ENCODE measurements around the gene WDR86.

Gene WDR86

GRCh38 chr7:151406051-151406875 lies 3.6 kb downstream of the WDR86 start:
- TF ChIP-seq BACH2 (CRISPR knock-in tag; IDR thresholded peaks at IDR 0.05; ENCODE audit: borderline replicate concordance) (no peak), ZFP30 (CRISPR knock-in tag; IDR thresholded peaks at IDR 0.05) (no peak), ESRRG (CRISPR knock-in tag; IDR thresholded peaks at IDR 0.05) (0 out of 2 replicates have a peak, but pooled peaks have one; percentile 28), ZNF70 (CRISPR knock-in tag; IDR thresholded peaks at IDR 0.05) (no peak), ZNF8 (CRISPR knock-in tag; IDR thresholded peaks at IDR 0.05) (no peak), CSDC2 (CRISPR knock-in tag; IDR thresholded peaks at IDR 0.05) (0 out of 2 replicates have a peak, but pooled peaks have one; percentile 20), CREB5 (CRISPR knock-in tag; IDR thresholded peaks at IDR 0.05; ENCODE audit: low read depth) (no peak), RARB (CRISPR knock-in tag; IDR thresholded peaks at IDR 0.05) (no peak)
- TF ChIP-seq, protein P1, sequence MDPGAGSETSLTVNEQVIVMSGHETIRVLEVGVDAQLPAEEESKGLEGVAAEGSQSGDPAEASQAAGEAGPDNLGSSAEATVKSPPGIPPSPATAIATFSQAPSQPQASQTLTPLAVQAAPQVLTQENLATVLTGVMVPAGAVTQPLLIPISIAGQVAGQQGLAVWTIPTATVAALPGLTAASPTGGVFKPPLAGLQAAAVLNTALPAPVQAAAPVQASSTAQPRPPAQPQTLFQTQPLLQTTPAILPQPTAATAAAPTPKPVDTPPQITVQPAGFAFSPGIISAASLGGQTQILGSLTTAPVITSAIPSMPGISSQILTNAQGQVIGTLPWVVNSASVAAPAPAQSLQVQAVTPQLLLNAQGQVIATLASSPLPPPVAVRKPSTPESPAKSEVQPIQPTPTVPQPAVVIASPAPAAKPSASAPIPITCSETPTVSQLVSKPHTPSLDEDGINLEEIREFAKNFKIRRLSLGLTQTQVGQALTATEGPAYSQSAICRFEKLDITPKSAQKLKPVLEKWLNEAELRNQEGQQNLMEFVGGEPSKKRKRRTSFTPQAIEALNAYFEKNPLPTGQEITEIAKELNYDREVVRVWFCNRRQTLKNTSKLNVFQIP (CRISPR knock-in tag; IDR thresholded peaks at IDR 0.05; ENCODE audit: borderline replicate concordance, low read depth) = no peak
- TF ChIP-seq, protein P2, sequence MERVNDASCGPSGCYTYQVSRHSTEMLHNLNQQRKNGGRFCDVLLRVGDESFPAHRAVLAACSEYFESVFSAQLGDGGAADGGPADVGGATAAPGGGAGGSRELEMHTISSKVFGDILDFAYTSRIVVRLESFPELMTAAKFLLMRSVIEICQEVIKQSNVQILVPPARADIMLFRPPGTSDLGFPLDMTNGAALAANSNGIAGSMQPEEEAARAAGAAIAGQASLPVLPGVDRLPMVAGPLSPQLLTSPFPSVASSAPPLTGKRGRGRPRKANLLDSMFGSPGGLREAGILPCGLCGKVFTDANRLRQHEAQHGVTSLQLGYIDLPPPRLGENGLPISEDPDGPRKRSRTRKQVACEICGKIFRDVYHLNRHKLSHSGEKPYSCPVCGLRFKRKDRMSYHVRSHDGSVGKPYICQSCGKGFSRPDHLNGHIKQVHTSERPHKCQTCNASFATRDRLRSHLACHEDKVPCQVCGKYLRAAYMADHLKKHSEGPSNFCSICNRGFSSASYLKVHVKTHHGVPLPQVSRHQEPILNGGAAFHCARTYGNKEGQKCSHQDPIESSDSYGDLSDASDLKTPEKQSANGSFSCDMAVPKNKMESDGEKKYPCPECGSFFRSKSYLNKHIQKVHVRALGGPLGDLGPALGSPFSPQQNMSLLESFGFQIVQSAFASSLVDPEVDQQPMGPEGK (CRISPR knock-in tag; IDR thresholded peaks at IDR 0.05; ENCODE audit: borderline replicate concordance) = no peak

DNA sequence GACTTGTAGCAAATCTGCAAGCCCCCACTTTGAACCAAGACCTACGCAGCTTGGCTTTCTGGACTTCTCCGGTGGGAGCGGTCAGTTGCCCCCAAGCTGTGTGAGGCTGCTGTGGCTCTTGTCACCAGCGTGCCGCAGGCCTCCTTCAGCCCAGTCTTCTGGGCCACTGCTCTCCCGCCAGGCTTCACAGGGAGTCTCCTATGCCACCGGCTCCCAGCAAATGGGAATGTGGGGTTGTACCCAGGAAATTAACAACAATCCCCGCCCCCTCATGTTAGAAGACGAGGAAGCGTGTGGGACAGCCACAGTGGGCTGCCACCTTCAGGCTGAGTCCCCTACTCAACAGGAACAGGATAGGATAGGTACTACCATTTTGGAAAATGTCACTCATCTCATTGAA lies 4.2 kb downstream of the WDR86 start:
- TF ChIP-seq RARB (CRISPR knock-in tag; IDR thresholded peaks at IDR 0.05) = no peak
- TF ChIP-seq, protein P1 (CRISPR knock-in tag; IDR thresholded peaks at IDR 0.05; ENCODE audit: borderline replicate concordance, low read depth) = no peak
- TF ChIP-seq TOX (CRISPR knock-in tag; IDR thresholded peaks at IDR 0.05; ENCODE audit: borderline replicate concordance) = no peak
- no peak for TF ChIP-seq CSRNP3 (CRISPR knock-in tag; IDR thresholded peaks at IDR 0.05)
- no peak for TF ChIP-seq ZNF70 (CRISPR knock-in tag; IDR thresholded peaks at IDR 0.05)
- TF ChIP-seq ZFP3 (CRISPR knock-in tag; IDR thresholded peaks at IDR 0.05) = no peak
- TF ChIP-seq CSDC2 (CRISPR knock-in tag; IDR thresholded peaks at IDR 0.05) = no peak
- no peak for TF ChIP-seq PPARA (CRISPR knock-in tag; IDR thresholded peaks at IDR 0.05; ENCODE audit: borderline replicate concordance)
- TF ChIP-seq, protein P2 (CRISPR knock-in tag; IDR thresholded peaks at IDR 0.05; ENCODE audit: borderline replicate concordance) = no peak
- no peak for TF ChIP-seq ZC3H10 (CRISPR knock-in tag; IDR thresholded peaks at IDR 0.05)
- no peak for TF ChIP-seq TCF4 (CRISPR knock-in tag; IDR thresholded peaks at IDR 0.05; ENCODE audit: borderline replicate concordance)
- no peak for TF ChIP-seq ARNTL (CRISPR knock-in tag; IDR thresholded peaks at IDR 0.05; ENCODE audit: borderline replicate concordance, low read depth)
- TF ChIP-seq BACH2 (CRISPR knock-in tag; IDR thresholded peaks at IDR 0.05; ENCODE audit: borderline replicate concordance) = no peak
- TF ChIP-seq, protein P3, sequence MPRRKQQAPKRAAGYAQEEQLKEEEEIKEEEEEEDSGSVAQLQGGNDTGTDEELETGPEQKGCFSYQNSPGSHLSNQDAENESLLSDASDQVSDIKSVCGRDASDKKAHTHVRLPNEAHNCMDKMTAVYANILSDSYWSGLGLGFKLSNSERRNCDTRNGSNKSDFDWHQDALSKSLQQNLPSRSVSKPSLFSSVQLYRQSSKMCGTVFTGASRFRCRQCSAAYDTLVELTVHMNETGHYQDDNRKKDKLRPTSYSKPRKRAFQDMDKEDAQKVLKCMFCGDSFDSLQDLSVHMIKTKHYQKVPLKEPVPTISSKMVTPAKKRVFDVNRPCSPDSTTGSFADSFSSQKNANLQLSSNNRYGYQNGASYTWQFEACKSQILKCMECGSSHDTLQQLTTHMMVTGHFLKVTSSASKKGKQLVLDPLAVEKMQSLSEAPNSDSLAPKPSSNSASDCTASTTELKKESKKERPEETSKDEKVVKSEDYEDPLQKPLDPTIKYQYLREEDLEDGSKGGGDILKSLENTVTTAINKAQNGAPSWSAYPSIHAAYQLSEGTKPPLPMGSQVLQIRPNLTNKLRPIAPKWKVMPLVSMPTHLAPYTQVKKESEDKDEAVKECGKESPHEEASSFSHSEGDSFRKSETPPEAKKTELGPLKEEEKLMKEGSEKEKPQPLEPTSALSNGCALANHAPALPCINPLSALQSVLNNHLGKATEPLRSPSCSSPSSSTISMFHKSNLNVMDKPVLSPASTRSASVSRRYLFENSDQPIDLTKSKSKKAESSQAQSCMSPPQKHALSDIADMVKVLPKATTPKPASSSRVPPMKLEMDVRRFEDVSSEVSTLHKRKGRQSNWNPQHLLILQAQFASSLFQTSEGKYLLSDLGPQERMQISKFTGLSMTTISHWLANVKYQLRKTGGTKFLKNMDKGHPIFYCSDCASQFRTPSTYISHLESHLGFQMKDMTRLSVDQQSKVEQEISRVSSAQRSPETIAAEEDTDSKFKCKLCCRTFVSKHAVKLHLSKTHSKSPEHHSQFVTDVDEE (CRISPR knock-in tag; IDR thresholded peaks at IDR 0.05) = no peak
- no peak for ATAC-seq

More at GRCh38 chr7:151406051-151406875, 3.6 kb downstream of the WDR86 start:
- no peak for ATAC-seq

Data from SK-N-SH treated with all-trans-retinoic acid at 6 μM for 48 hours (cell line).